Measurements from ENCODE around the gene ACVR1.
A peak's percentile ranks its signal among the peaks of the same experiment; 100 is the strongest.

ACVR1 gene

DNA sequence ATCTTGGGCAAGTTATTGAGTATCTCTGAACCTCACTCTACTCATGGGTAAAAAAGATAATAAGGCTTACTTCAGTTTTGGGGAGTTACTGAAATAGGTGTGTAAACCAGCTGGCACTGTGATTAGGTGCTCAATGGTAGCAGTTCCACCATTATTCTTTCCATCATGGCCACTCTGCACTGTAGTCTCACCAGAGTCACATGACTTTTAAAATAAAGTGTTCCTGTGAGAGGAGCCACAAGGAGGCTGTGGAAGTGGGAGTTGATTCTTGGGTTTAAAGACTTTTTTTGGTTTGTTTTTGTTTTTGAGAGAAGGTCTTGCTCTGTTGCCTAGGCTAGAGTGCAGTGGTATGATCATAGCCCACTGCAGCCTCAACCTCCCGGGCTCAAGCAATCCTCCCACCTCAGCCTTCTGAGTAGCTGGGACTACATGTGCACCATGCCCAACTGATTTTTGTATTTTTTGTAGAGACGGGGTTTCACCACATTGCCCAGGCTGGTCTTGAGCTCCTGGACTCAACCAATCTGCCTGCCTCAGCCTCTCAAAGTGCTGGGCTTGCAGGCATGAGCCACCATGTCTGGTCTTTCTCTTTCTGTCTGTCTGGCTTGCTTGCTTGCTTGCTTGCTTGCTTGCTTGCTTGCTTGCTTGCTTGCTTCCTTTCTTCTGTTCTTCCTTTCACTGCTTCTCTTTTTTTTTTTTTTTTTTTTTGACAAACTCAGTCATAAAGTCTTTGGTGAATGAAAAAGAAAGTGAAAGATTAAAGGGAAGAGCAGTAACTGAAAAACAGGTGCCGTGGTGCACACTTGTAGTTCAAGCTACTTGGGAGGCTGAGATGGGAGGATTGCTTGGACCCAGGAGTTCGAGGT, 21.2 kb upstream of the ACVR1 start:
- DNase-seq (ENCODE audit: low read depth): peak; percentile 49
- no peak overlapping the region; the same call in 1 of the 2 replicates for H3K4me3 ChIP-seq (ENCODE audit: low read depth, low read length)
- TF ChIP-seq, protein P1, sequence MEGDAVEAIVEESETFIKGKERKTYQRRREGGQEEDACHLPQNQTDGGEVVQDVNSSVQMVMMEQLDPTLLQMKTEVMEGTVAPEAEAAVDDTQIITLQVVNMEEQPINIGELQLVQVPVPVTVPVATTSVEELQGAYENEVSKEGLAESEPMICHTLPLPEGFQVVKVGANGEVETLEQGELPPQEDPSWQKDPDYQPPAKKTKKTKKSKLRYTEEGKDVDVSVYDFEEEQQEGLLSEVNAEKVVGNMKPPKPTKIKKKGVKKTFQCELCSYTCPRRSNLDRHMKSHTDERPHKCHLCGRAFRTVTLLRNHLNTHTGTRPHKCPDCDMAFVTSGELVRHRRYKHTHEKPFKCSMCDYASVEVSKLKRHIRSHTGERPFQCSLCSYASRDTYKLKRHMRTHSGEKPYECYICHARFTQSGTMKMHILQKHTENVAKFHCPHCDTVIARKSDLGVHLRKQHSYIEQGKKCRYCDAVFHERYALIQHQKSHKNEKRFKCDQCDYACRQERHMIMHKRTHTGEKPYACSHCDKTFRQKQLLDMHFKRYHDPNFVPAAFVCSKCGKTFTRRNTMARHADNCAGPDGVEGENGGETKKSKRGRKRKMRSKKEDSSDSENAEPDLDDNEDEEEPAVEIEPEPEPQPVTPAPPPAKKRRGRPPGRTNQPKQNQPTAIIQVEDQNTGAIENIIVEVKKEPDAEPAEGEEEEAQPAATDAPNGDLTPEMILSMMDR (IDR thresholded peaks at IDR 0.05; ENCODE audit: low read depth, low read length, missing control alignments): no peak

DNA sequence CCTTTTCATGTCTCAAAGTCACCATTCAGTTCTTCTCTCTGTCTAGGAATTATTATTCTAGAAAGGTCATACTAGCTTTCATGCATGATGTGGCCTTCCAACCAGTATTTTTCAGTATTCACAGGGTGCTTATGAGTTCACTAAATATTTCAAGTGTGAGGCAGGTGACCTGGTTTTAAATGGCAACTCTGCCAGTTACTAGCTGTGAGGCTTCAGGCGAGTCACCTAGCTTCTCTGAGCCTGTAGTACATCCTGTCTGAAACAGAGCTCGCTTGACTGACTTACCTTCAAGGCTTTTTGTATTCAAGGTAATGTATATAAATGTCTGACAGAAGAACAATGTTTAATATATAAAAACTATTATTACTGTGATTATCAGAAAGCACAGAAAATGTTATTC, 19.4 kb upstream of the ACVR1 start:
- no peak overlapping the region for H3K4me3 ChIP-seq (ENCODE audit: low read depth, low read length)
- DNase-seq (ENCODE audit: low read depth): no peak
- TF ChIP-seq, protein P1 (IDR thresholded peaks at IDR 0.05; ENCODE audit: low read depth, low read length, missing control alignments): no peak

DNA sequence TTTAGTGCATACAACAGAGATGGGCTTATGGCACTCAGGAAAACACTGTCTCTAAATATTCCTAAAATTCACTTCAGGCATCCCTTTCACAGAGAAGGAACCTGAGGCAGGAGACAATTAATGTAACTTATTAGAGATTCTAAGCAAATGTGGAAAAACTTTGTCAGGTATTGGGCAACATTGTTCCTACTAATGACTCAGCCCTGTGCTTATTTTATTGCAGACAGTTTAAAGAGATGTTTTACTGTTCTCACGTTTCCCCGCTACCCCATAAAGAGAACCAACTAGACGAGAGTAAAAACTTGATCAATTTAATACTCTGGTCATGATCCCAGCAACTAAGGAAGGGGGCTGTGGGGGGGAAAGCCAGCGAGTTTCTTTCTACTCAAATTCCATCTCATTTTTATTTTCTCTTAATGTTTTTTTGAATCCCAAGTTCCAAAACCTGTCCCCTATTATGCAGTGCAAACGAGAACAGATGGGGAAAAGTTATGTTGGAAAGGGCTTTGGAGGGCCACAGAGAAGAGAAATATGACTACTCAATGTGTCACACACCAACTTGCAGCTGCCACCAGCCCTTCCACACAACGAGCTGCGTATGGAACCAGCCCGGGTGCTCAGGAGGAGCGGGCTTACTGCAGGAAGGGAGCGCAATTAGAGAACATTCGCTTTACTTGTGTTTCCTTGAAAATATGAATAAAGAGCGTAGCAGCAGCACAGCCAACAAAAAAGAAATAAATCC, 18.7 kb upstream of the ACVR1 start:
- DNase-seq (ENCODE audit: low read depth): no peak
- TF ChIP-seq, protein P1 (IDR thresholded peaks at IDR 0.05; ENCODE audit: low read depth, low read length, missing control alignments): no peak
- no peak overlapping the region for H3K4me3 ChIP-seq (ENCODE audit: low read depth, low read length)

DNA sequence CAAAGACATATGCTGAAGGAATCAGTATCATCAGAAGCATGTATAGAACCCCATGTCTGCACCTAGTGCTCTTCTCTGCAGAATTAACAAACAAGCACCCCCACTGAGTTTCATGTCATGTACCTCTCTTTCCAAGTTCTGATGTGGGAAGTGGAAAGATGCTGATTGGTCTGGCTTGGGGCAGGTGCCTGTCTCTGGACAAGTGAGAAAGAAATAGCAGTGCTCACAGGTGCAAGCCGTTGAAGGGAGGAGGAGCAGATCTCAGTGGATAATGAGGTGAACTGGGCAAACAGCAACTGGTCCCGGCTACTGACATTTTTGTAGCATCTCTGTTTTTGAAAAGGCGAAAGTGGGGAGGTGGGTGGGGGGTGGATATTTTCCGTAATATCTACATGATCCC, 17.5 kb upstream of the ACVR1 start:
- no peak overlapping the region for H3K4me3 ChIP-seq (ENCODE audit: low read depth, low read length)
- TF ChIP-seq, protein P1 (IDR thresholded peaks at IDR 0.05; ENCODE audit: low read depth, low read length, missing control alignments): no peak
- DNase-seq (ENCODE audit: low read depth): no peak

DNA sequence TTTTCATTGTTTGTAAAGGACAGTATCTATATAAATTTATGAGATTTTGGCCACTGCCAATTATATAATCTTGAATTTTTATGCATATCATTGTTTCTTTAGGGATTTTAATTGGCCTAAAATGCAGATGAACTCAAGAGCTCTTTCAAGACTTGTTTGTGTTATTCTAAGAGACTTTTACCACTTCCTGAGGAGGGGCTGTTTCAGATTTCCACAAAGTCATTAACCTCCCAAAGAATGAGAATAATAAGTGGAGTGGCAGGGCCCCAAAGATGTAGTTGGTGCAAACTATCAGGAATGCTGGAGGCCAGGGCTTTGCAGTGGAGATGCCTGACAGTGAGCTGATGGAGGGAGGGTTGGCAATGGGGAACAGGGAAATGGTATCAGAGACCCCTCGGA, 15.5 kb upstream of the ACVR1 start:
- H3K4me3 ChIP-seq (ENCODE audit: low read depth, low read length): no peak overlapping the region
- TF ChIP-seq, protein P1 (IDR thresholded peaks at IDR 0.05; ENCODE audit: low read depth, low read length, missing control alignments): no peak
- no peak for DNase-seq (ENCODE audit: low read depth)

DNA sequence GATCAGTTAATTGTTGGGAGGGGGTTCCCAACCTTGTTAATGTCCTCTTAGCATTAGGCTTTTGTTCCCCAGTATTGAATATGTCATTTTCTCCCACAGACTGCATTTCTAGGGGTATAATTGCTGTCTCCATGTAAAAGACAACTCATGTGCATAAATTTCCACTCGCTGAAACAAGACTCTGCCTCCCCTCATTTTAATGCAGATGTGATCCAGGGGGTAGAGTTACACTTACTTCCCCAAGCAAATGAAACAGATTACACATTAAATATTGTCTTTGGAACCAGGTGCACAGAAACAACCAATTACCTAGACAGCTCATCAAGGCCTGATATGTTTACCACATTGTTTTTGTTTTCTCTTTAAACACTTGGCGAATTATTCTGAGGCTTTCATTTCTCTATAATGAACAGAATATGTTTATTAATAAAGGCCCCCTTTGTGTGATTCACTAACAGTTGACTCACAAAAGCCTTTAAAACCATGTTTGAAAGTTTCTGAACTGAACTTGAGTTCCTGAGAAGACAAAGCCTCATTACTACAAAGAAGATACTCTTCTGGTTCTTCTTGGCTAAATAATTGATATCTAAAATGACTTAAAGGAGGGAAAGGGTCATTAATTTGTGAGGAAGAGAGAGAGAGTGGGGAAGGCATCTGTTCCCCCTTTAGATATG, 15.0 kb upstream of the ACVR1 start:
- TF ChIP-seq, protein P1 (IDR thresholded peaks at IDR 0.05; ENCODE audit: low read depth, low read length, missing control alignments): no peak
- no peak overlapping the region for H3K4me3 ChIP-seq (ENCODE audit: low read depth, low read length)
- no peak for DNase-seq (ENCODE audit: low read depth)
